DND-41 (cell line): ENCODE results near the gene RPS14.

ENCODE experiments used
- ATAC-seq: fragments of 200-7000 bp; cut with Tn5 transposase; 3 replicates; pipeline ENCODE4 v1.9.1; 2021; ENCODE audit warnings: low read depth; ENCODE audit not compliant: insufficient read depth
- DNase-seq: peaks from one replicate; pipeline ENCODE4 v3.0.0-alpha.2; 2020
- H2AFZ ChIP-seq: 2 replicates; pipeline ENCODE4 v1.6.0; 2012; ENCODE audit warnings: low read depth, low read length
- H3K27ac ChIP-seq: 2 replicates; pipeline ENCODE4 v1.5.1; 2012; ENCODE audit warnings: low read length, inconsistent platforms
- H3K27me3 ChIP-seq: fragments of 200-600 bp; sonication (generic); 2 replicates; pipeline ENCODE4 v1.6.0; 2012; ENCODE audit warnings: low read length, mild to moderate bottlenecking, inconsistent platforms; ENCODE audit not compliant: insufficient read depth, poor library complexity
- H3K36me3 ChIP-seq: 2 replicates; pipeline ENCODE4 v1.5.1; 2012; ENCODE audit warnings: low read length, inconsistent platforms; ENCODE audit not compliant: insufficient read depth
- H3K4me1 ChIP-seq: 2 replicates; pipeline ENCODE4 v1.5.1; 2012; ENCODE audit warnings: mild to moderate bottlenecking, low read length; ENCODE audit not compliant: insufficient read depth
- H3K4me2 ChIP-seq: 2 replicates; pipeline ENCODE4 v1.6.0; 2012; ENCODE audit warnings: mild to moderate bottlenecking, moderate library complexity, low read length, inconsistent platforms; ENCODE audit not compliant: insufficient read depth
- H3K4me3 ChIP-seq, 2 experiments: fragments of 200-600 bp in 1 of 2; shearing (Covaris generic) in 1 of 2; 2 replicates each; pipeline ENCODE4 v1.5.1; 2012 to 2016; ENCODE audit warnings: inconsistent platforms in 2 of 2, low read length in 2 of 2, mild to moderate bottlenecking in 2 of 2, low read depth in 1 of 2, moderate library complexity in 1 of 2
- H3K79me2 ChIP-seq: 2 replicates; pipeline ENCODE4 v1.6.0; 2012; ENCODE audit warnings: low read length, inconsistent platforms; ENCODE audit not compliant: insufficient read depth
- H3K9ac ChIP-seq: 2 replicates; pipeline ENCODE4 v1.6.0; 2012; ENCODE audit warnings: low read depth, mild to moderate bottlenecking, inconsistent platforms, low read length, moderate library complexity
- H3K9me3 ChIP-seq: 2 replicates; pipeline ENCODE4 v1.5.1; 2012; ENCODE audit warnings: low read length, moderate library complexity, mild to moderate bottlenecking, inconsistent platforms; ENCODE audit not compliant: insufficient read depth, severe bottlenecking
- H4K20me1 ChIP-seq: 2 replicates; pipeline ENCODE4 v1.6.0; 2012; ENCODE audit warnings: low read length; ENCODE audit not compliant: insufficient read depth
- CTCF ChIP-seq: IDR thresholded peaks from 2 replicates; pipeline ENCODE4 v1.5.1; 2012; ENCODE audit warnings: borderline replicate concordance, low read length, moderate library complexity, mild to moderate bottlenecking; ENCODE audit not compliant: poor library complexity, severe bottlenecking; ENCODE audit errors: extremely low read depth
- EZH2 ChIP-seq: IDR thresholded peaks from 3 replicates; pipeline ENCODE4 v1.6.1; 2012; ENCODE audit warnings: borderline replicate concordance, low read depth, mild to moderate bottlenecking, moderate library complexity, low read length, inconsistent platforms; ENCODE audit not compliant: severe bottlenecking

RPS14 gene

GRCh38 chr5:150407096-150407720, 42.3 kb downstream of the RPS14 start:
- H3K4me3 ChIP-seq: no peak overlapping the region
- H3K79me2 ChIP-seq: no peaks in the 10 kb centered on the region
- no peak overlapping the region for H3K4me2 ChIP-seq
- ATAC-seq (no peak), DNase-seq (no peak)
- no peaks in the 10 kb centered on the region for H3K9me3 ChIP-seq
- no peak overlapping the region for H2AFZ ChIP-seq
- peaks cover 2% of the 10 kb centered on the region; the same call in 1 of the 2 replicates for H4K20me1 ChIP-seq
- no peaks in the 10 kb centered on the region for H3K27me3 ChIP-seq
- no peak overlapping the region for H3K9ac ChIP-seq
- no peak overlapping the region for H3K27ac ChIP-seq
- H3K36me3 ChIP-seq: peaks cover 8% of the 10 kb centered on the region; the same call in 1 of the 2 replicates
- TF ChIP-seq EZH2 (no peak), CTCF (no peak)
- H3K4me1 ChIP-seq: no peaks in the 10 kb centered on the region

- no peak for ATAC-seq
- TF ChIP-seq CTCF: no peak
- TF ChIP-seq EZH2: no peak
- H3K27ac ChIP-seq: no peak overlapping the region
Measured at GRCh38 chr5:150406723-150407095, 42.8 kb downstream of the RPS14 start.

GRCh38 chr5:150406103-150406722, 43.3 kb downstream of the RPS14 start:
- no peak overlapping the region for H3K9ac ChIP-seq
- H2AFZ ChIP-seq: no peak overlapping the region
- DNase-seq (no peak), ATAC-seq (no peak)
- H4K20me1 ChIP-seq: peaks cover 2% of the 10 kb centered on the region; the same call in 1 of the 2 replicates
- H3K36me3 ChIP-seq: peaks cover 9% of the 10 kb centered on the region; the same call in 1 of the 2 replicates
- H3K4me1 ChIP-seq: no peaks in the 10 kb centered on the region
- H3K9me3 ChIP-seq: no peaks in the 10 kb centered on the region
- TF ChIP-seq CTCF (no peak), EZH2 (no peak)
- no peaks in the 10 kb centered on the region for H3K79me2 ChIP-seq
- no peaks in the 10 kb centered on the region for H3K27me3 ChIP-seq
- H3K27ac ChIP-seq: no peak overlapping the region
- no peak overlapping the region for H3K4me2 ChIP-seq
- H3K4me3 ChIP-seq: no peak overlapping the region

More at GRCh38 chr5:150406723-150407095, 42.8 kb downstream of the RPS14 start:
- Histone ChIP-seq H3K4me2 (no peak overlapping the region), H3K79me2 (no peaks in the 10 kb centered on the region), H3K27me3 (no peaks in the 10 kb centered on the region), H4K20me1 (peaks cover 2% of the 10 kb centered on the region; the same call in 1 of the 2 replicates), H2AFZ (no peak overlapping the region), H3K36me3 (peaks cover 8% of the 10 kb centered on the region; the same call in 1 of the 2 replicates), H3K9ac (no peak overlapping the region), H3K4me1 (no peaks in the 10 kb centered on the region), H3K9me3 (no peaks in the 10 kb centered on the region), H3K4me3 (no peak overlapping the region)
- no peak for DNase-seq
